ENCODE results near the gene EIF2B5. TPM values are rescaled to one million over a fixed set of nuclear protein-coding genes. Genes with fewer than 3 reads are reported as not detected.
A peak's percentile ranks its signal among the peaks of the same experiment; 100 is the strongest.
"Not testable (repeated sequence)": the region's sequence is repeated elsewhere in the genome, so short reads cannot be mapped to it uniquely, and the experiment has no call there.

The EIF2B5 gene
- total RNA-seq, result 10 to 100 TPM; 54.7 to 61.8 TPM

DNA sequence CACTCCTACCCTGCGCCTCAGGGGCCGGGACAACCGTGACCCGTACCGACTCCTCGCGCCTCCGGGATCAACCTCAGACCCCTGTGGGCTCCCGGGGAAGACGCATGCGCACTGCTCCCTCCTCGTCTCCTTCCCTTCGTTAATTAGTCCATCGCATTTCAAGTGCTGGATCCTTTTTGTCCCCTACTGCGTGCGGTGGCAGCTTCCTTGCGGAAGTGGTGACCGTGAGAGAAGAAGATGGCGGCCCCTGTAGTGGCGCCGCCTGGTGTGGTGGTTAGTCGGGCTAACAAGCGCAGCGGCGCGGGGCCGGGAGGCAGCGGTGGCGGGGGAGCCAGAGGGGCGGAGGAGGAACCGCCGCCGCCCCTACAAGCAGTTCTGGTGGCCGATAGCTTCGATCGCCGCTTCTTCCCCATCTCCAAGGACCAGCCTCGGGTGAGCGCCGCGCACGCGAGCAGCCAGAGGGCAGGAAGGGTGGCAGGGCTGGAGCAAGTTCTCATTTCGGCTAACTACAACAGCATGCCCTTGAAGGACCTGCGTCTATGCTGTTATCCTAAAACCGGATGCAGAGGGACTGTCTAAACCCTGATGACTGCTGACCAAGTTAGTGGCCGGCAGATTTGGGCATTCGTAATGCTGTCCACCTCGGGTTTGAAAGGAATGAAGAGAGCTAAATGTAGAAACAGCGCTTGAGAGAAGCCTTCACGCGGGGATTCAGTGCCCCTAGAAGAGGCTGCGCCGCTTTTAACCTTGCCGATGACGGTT, at the start of gene EIF2B5:
EIF2B5 (plus strand) TSS at position 210 of the 762 bp plus-strand sequence; CDS start at position 238, 28 bp downstream.
- Mint-ChIP-seq H3K27ac (peak within 1 kb of the TSS; percentile 93), H3K4me1 (peaks cover 31% of the 10 kb centered on the region), H3K36me3 (peaks cover 10% of the 10 kb centered on the region), H3K27me3 (no peaks in the 10 kb centered on the region), H3K4me3 (peak within 1 kb of the TSS; percentile 97), H3K9me3 (no peaks in the 10 kb centered on the region)
- peak; percentile 89 for ATAC-seq (ENCODE audit: low read depth)
- POLR2A ChIA-PET, result interaction anchor here (0.5 to 1.8 kb wide), 9 partner anchors 11 to 68 kb away, joined by 3 to 5 read pairs (median 4); partner anchors contain the start of genes AP2M1 and DVL3
- peak; percentile 85 for DNase-seq

DNA sequence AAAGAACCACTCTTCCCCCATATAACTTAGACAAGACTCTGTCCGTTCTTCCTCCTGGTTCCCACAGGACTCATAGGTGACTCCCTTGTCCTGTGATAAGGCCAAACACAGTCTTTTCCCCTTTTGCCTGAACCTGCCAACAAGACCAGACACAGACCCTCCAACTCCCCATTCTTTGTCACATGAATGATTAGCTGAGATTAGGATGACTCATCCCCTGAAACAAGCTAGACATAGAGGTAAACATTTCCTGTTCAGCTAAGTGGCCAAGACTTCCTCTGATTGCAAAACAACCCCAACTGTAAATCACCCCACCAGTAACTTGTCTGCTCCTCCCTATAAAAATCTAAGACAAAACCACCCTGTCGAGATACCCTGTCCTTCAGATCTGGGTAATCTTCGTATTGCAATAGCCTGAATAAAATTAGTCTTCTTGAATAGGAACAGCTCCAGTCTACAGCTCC, 49.7 kb upstream of the EIF2B5 start:
- Mint-ChIP-seq H3K4me1 (peaks cover 7% of the 10 kb centered on the region), H3K4me3 (no peak overlapping the region), H3K27ac (peak overlapping the region; percentile 56), H3K9me3 (peaks cover 15% of the 10 kb centered on the region), H3K36me3 (peaks cover 6% of the 10 kb centered on the region), H3K27me3 (peaks cover 3% of the 10 kb centered on the region)
- DNase-seq, result no peak
- POLR2A ChIA-PET, result no interaction called here
- peak; percentile 50 for ATAC-seq (ENCODE audit: low read depth)

DNA sequence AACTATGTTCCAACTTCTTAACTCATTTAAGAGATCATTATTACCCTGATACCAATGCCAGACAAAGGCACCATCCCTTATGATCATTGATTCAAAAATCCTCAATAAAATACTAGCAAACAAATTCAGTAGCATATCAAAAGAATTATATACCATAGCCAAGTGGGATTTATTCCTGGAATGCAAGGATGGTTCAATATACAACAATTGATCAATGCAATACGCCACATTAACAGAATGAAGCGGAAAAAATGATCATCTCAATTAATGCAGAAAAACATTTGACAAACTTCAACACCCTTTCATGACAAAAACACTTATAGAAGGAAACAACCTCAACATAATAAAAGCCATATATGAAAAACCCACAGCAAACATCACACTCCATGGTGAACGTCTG, 43.0 kb upstream of the EIF2B5 start:
- Mint-ChIP-seq H3K36me3 (peaks cover 2% of the 10 kb centered on the region), H3K9me3 (peaks cover 5% of the 10 kb centered on the region), H3K27ac (no peak overlapping the region), H3K4me3 (no peak overlapping the region), H3K4me1 (no peaks in the 10 kb centered on the region), H3K27me3 (peaks cover 12% of the 10 kb centered on the region)
- POLR2A ChIA-PET, result no interaction called here
- DNase-seq, result no peak
- ATAC-seq (ENCODE audit: low read depth), result no peak

- no peak for ATAC-seq (ENCODE audit: low read depth)
- Mint-ChIP-seq H3K27ac (no peak within 1 kb of the TSS), H3K36me3 (no peaks in the 10 kb centered on the region), H3K4me3 (no peak within 1 kb of the TSS), H3K9me3 (peaks cover 3% of the 10 kb centered on the region), H3K4me1 (no peaks in the 10 kb centered on the region), H3K27me3 (peaks cover 16% of the 10 kb centered on the region)
- no peak for DNase-seq
- POLR2A ChIA-PET, result no interaction called here
Observed at GRCh38 chr3:184096811-184097383, 38.3 kb upstream of the EIF2B5 start, which contains the start of gene HTR3E. HTR3E (plus strand) TSS chr3:184097064; CDS start chr3:184097530, 466 bp downstream.

GRCh38 chr3:184097556-184097955, 37.6 kb upstream of the EIF2B5 start:
- H3K27ac Mint-ChIP-seq, result no peak overlapping the region
- H3K27me3 Mint-ChIP-seq, result peaks cover 16% of the 10 kb centered on the region
- H3K9me3 Mint-ChIP-seq, result peaks cover 3% of the 10 kb centered on the region
- no peaks in the 10 kb centered on the region for H3K4me1 Mint-ChIP-seq
- DNase-seq, result no peak
- ATAC-seq (ENCODE audit: low read depth), result no peak
- POLR2A ChIA-PET, result no interaction called here
- no peak overlapping the region for H3K4me3 Mint-ChIP-seq
- H3K36me3 Mint-ChIP-seq, result no peaks in the 10 kb centered on the region

GRCh38 chr3:184099806-184100686, 35.1 kb upstream of the EIF2B5 start:
- H3K27ac Mint-ChIP-seq, result no peak overlapping the region
- POLR2A ChIA-PET, result no interaction called here
- no peaks in the 10 kb centered on the region for H3K9me3 Mint-ChIP-seq
- H3K27me3 Mint-ChIP-seq, result peaks cover 10% of the 10 kb centered on the region
- DNase-seq (no peak), ATAC-seq (ENCODE audit: low read depth) (no peak)
- H3K36me3 Mint-ChIP-seq, result no peaks in the 10 kb centered on the region
- H3K4me1 Mint-ChIP-seq, result no peaks in the 10 kb centered on the region
- H3K4me3 Mint-ChIP-seq, result no peak overlapping the region

- no peak overlapping the region for H3K4me3 Mint-ChIP-seq
- DNase-seq (no peak), ATAC-seq (ENCODE audit: low read depth) (no peak)
- no peaks in the 10 kb centered on the region for H3K36me3 Mint-ChIP-seq
- H3K27ac Mint-ChIP-seq, result no peak overlapping the region
- peaks cover 11% of the 10 kb centered on the region for H3K27me3 Mint-ChIP-seq
- no peaks in the 10 kb centered on the region for H3K9me3 Mint-ChIP-seq
- POLR2A ChIA-PET, result no interaction called here
- no peaks in the 10 kb centered on the region for H3K4me1 Mint-ChIP-seq
Observed at GRCh38 chr3:184110316-184110725, 24.8 kb upstream of the EIF2B5 start.

DNA sequence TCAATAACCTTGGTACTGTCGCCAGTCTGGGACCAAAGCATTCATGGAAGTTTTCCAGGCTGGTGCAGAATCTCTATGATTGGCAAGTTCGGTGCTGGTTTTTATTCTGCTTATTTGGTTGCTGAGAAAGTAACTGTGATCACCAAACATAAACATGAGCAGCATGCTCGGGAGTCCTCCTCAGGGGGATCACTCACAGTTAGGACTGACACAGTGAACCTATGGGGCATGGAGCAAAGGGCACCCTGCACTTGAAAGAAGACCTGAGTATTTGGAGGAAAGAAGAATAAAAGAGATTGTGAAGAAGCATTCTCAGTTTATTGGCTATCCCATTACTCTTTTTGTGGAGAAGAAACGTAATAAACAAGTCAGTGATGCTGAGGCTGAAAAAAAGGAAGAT, 19.1 kb upstream of the EIF2B5 start:
- H3K36me3 Mint-ChIP-seq, result no peaks in the 10 kb centered on the region
- H3K4me3 Mint-ChIP-seq, result no peak overlapping the region
- ATAC-seq (ENCODE audit: low read depth) (no peak), DNase-seq (no peak)
- no peaks in the 10 kb centered on the region for H3K4me1 Mint-ChIP-seq
- POLR2A ChIA-PET, result no interaction called here
- peaks cover 6% of the 10 kb centered on the region for H3K27me3 Mint-ChIP-seq
- H3K9me3 Mint-ChIP-seq, result no peaks in the 10 kb centered on the region
- H3K27ac Mint-ChIP-seq, result no peak overlapping the region

GRCh38 chr3:184117636-184118035, 17.5 kb upstream of the EIF2B5 start:
- Mint-ChIP-seq H3K9me3 (no peaks in the 10 kb centered on the region), H3K27me3 (peaks cover 7% of the 10 kb centered on the region), H3K4me1 (no peaks in the 10 kb centered on the region), H3K27ac (no peak overlapping the region), H3K4me3 (no peak overlapping the region), H3K36me3 (no peaks in the 10 kb centered on the region)
- ATAC-seq (ENCODE audit: low read depth), result no peak
- POLR2A ChIA-PET, result no interaction called here
- DNase-seq, result no peak

- H3K27me3 Mint-ChIP-seq; H3K4me1 Mint-ChIP-seq; H3K36me3 Mint-ChIP-seq; H3K4me3 Mint-ChIP-seq; DNase-seq; H3K27ac Mint-ChIP-seq; ATAC-seq (ENCODE audit: low read depth); H3K9me3 Mint-ChIP-seq; POLR2A ChIA-PET: not testable (repeated sequence)
Observed at GRCh38 chr3:184121031-184121430, 14.1 kb upstream of the EIF2B5 start.

DNA sequence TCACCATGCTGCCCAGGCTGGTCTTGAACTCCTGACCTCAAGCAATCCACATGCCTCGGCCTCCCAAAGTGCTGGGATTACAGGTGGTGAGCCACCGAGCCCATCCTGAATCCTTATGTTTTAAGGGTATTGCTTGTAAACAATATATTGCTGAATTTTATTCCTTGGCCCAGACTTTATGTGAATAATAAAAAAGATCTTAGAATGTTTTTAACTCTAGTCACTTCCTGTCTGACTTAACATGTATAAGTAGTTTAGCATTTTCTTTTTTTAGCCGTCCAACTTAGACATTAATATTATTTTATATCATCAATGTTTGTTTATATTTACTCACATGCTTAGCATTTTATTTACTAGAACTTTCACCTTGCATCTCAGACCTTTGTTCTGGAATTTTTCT, 9.2 kb upstream of the EIF2B5 start:
- no peaks in the 10 kb centered on the region for H3K36me3 Mint-ChIP-seq
- H3K27me3 Mint-ChIP-seq, result peaks cover 5% of the 10 kb centered on the region
- ATAC-seq (ENCODE audit: low read depth) (no peak), DNase-seq (no peak)
- POLR2A ChIA-PET, result no interaction called here
- H3K4me3 Mint-ChIP-seq, result no peak overlapping the region
- H3K27ac Mint-ChIP-seq, result no peak overlapping the region
- no peaks in the 10 kb centered on the region for H3K9me3 Mint-ChIP-seq
- no peaks in the 10 kb centered on the region for H3K4me1 Mint-ChIP-seq

GRCh38 chr3:184129012-184129411, 6.1 kb upstream of the EIF2B5 start:
- ATAC-seq (ENCODE audit: low read depth) (no peak), DNase-seq (no peak)
- Mint-ChIP-seq H3K9me3 (no peaks in the 10 kb centered on the region), H3K27me3 (peaks cover 2% of the 10 kb centered on the region), H3K4me3 (no peak overlapping the region), H3K36me3 (no peaks in the 10 kb centered on the region), H3K4me1 (peaks cover 4% of the 10 kb centered on the region), H3K27ac (no peak overlapping the region)
- POLR2A ChIA-PET, result no interaction called here

DNA sequence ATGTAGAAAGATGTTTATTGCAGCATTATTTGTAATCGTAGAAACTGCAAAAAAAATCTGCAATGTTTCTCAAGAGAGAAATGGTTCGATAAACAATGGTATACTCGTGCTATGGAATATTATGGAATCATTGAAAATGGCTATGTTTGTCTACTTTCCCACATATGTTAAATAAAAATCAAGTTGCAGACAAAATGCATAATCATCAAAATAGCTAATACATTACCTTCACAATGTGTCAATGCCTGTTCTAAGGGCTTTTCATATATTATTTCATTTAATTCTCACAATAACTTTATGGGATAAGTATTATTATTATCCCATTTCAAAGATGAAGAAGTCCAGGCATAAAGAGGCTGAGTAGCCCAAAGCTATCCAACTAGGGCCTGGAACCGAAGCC, 2.2 kb upstream of the EIF2B5 start:
- Mint-ChIP-seq H3K9me3 (no peaks in the 10 kb centered on the region), H3K4me1 (peaks cover 30% of the 10 kb centered on the region), H3K27me3 (peaks cover 2% of the 10 kb centered on the region), H3K36me3 (peaks cover 4% of the 10 kb centered on the region), H3K4me3 (no peak overlapping the region), H3K27ac (no peak overlapping the region)
- POLR2A ChIA-PET, result no interaction called here
- ATAC-seq (ENCODE audit: low read depth) (no peak), DNase-seq (no peak)

Data from activated naive CD8-positive, alpha-beta T cell treated with anti-CD3 and anti-CD28 coated beads, Interleukin-2, amount 10 ng/mL, durations not matched to agents 7 days and 5 days (primary cell).